Measurements from ENCODE around the gene MYO9B.

Gene MYO9B

DNA sequence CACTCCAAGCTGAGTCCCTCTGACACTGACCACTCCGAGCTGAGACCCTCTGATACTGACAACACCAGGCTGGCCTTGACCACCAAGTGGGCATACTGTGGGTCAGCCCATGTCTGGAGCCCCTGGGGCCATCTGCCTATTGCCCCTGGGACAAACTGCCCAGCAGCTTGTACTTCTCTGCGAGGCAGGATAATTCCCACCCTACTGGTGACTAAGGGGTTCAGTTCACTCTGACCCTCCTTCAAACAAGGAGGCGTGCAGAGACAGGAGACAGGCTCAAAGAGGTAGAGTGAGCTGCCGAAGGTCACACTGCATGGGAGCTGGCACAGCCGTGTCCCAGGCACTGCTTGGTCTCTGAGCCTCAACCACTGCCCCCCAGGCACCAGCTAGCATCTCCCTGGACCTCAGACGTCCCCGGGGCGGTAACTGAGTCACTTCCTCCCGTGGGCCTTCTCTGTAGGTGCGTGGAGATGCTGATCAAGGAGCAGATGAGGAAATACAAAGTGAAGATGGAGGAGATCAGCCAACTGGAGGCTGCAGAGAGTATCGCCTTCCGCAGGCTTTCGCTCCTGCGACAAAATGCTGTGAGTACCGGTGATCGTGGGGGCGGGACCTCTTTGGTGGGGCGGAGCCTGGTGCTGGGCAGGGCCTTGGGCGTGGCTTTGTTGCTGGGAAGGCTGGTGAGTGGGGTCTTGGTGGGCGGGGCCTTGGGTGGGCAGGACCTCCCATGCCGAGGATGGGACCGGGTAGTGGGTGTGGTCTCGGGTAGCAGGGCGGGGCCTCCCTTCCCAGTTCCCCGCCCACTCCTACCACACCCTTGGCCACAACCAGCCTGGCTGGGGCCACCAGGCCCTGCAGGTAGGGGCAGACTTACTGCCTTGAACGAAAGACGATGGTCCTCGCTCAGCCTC lies 133.8 kb downstream of the MYO9B start:
- Mint-ChIP-seq H3K36me3 (ENCODE audit: low read depth) (peaks cover 99% of the 10 kb centered on the region), H3K4me1 (ENCODE audit: low read depth) (peaks cover 16% of the 10 kb centered on the region), H3K9me3 (no peaks in the 10 kb centered on the region), H3K27me3 (no peaks in the 10 kb centered on the region), H3K4me3 (no peak overlapping the region), H3K27ac (peak overlapping the region; percentile 65)
- intact Hi-C loops (cut with micrococcal nuclease): loop anchor here (5.0 kb wide), 1 partner anchor 73 kb away; the partner anchor contains the start of gene ANKLE1

DNA sequence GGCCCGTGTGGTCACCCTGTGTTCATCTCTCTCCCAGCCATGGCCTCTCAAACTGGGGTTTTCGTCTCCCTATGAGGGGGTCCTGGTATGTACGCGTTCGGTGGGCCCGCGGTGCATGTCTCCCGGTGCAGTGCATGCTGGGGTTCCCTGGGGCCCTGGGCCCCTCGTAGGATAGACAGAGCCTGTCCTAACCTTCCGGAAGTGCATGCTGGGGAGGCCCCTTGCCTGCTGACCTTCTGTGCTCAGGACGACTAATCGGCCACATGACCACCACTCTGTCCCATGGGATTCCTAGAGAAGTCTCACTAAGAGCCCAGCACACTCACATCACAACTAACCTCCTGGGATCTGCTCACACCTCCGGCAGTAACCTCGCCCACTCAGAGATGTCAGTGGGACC lies 134.7 kb downstream of the MYO9B start:
- H3K27me3 Mint-ChIP-seq: no peaks in the 10 kb centered on the region
- no peak overlapping the region for H3K4me3 Mint-ChIP-seq
- H3K9me3 Mint-ChIP-seq: no peaks in the 10 kb centered on the region
- H3K36me3 Mint-ChIP-seq (ENCODE audit: low read depth): peaks cover 90% of the 10 kb centered on the region
- H3K27ac Mint-ChIP-seq: peak overlapping the region; percentile 65
- intact Hi-C loops (cut with micrococcal nuclease): no loop called here
- peaks cover 20% of the 10 kb centered on the region for H3K4me1 Mint-ChIP-seq (ENCODE audit: low read depth)

DNA sequence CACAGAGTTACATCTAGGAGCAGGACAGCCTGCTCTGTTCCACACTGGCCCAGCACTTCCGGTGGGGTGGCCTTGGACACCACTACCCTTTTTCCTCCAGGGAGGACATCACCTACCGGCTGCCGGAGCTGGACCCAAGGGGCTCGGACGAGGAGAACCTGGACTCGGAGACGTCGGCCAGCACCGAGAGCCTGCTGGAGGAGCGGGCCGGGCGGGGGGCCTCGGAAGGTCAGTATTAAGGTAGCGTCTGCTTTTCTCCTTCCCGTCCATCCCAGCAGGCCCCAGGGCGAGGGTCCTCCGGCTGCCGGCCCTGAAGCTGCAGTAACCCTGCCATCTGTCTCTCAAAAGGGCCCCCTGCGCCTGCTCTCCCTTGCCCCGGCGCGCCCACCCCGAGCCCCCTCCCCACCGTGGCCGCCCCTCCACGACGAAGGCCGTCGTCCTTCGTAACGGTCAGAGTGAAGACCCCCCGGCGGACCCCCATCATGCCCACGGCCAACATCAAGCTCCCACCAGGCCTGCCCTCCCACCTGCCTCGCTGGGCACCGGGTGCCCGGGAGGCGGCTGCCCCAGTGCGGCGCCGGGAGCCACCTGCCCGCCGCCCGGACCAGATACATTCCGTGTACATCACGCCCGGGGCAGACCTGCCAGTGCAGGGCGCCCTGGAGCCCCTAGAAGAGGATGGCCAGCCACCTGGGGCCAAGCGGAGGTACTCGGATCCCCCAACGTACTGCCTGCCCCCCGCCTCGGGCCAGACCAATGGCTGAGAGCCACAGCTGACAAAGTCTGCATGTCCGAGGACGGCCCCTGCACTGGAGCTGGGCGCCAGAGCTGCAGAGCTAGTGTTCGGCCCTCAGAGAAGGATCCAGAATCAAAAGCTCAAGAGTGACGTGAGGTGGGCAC lies 136.2 kb downstream of the MYO9B start:
- Mint-ChIP-seq H3K9me3 (no peaks in the 10 kb centered on the region), H3K27ac (no peak overlapping the region), H3K4me3 (no peak overlapping the region), H3K27me3 (no peaks in the 10 kb centered on the region), H3K36me3 (ENCODE audit: low read depth) (peaks cover 79% of the 10 kb centered on the region), H3K4me1 (ENCODE audit: low read depth) (peaks cover 29% of the 10 kb centered on the region)
- intact Hi-C loops (cut with micrococcal nuclease): no loop called here

DNA sequence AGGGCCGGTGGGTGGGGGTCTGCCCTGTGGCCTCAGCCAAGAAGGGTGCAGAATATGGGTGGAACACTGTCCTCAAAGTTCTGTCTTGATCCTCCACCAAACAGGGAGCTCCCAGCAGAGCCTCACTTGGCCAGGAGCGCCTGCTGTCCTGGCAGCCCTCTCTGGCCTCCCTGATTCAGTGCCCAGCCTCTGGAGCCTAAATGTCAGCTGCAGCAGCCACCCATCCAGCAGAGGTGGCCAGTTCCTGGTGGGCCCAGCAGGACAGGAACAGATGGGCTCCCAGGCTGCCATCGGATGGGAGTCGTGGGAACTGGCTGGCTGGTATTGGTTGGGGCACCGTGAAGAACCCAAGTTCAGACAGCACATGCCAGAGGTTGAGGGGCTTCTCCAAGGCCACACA lies 137.8 kb downstream of the MYO9B start:
- H3K4me1 Mint-ChIP-seq (ENCODE audit: low read depth): peaks cover 29% of the 10 kb centered on the region
- no peaks in the 10 kb centered on the region for H3K27me3 Mint-ChIP-seq
- peak overlapping the region; percentile 5 for H3K27ac Mint-ChIP-seq
- intact Hi-C loops (cut with micrococcal nuclease): no loop called here
- no peaks in the 10 kb centered on the region for H3K9me3 Mint-ChIP-seq
- H3K36me3 Mint-ChIP-seq (ENCODE audit: low read depth): peaks cover 81% of the 10 kb centered on the region
- no peak overlapping the region for H3K4me3 Mint-ChIP-seq

DNA sequence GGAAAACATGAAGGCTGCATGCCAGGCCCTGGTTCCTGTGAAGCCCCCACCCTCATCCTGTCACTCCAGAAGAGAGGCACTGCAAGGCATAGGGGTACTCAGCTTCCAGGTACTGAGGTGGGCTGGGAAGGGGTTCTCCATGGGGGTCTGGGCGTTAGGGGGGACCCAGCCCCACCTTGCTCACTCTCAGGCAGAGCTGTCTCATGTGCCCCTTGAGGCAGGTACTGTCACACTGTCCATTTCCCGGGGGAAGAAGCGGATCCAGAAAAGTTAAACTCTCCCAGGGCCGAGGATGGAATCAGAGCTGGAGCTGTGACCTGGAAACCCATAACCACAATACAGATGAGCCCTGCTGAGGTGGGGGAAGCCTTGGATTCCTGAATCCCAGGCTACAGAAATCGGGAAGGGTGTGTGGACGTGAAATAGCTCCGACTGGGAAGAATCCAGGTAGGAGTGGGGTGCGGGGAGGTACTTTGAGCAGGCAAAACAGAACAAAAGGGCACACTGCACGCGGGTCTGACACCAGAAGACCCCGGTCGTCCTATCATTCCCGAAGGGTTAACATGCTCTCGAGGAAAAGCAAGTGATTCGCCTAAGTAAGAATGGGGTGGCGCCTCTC lies 139.0 kb downstream of the MYO9B start:
- intact Hi-C loops (cut with micrococcal nuclease): loop anchor here (2.0 kb wide), 1 partner anchor 52 kb away; the partner anchor contains the start of gene BABAM1
- Mint-ChIP-seq H3K9me3 (no peaks in the 10 kb centered on the region), H3K27me3 (no peaks in the 10 kb centered on the region), H3K27ac (peak overlapping the region; percentile 96), H3K36me3 (ENCODE audit: low read depth) (peaks cover 81% of the 10 kb centered on the region), H3K4me3 (peak overlapping the region; percentile 79), H3K4me1 (ENCODE audit: low read depth) (peaks cover 25% of the 10 kb centered on the region)

DNA sequence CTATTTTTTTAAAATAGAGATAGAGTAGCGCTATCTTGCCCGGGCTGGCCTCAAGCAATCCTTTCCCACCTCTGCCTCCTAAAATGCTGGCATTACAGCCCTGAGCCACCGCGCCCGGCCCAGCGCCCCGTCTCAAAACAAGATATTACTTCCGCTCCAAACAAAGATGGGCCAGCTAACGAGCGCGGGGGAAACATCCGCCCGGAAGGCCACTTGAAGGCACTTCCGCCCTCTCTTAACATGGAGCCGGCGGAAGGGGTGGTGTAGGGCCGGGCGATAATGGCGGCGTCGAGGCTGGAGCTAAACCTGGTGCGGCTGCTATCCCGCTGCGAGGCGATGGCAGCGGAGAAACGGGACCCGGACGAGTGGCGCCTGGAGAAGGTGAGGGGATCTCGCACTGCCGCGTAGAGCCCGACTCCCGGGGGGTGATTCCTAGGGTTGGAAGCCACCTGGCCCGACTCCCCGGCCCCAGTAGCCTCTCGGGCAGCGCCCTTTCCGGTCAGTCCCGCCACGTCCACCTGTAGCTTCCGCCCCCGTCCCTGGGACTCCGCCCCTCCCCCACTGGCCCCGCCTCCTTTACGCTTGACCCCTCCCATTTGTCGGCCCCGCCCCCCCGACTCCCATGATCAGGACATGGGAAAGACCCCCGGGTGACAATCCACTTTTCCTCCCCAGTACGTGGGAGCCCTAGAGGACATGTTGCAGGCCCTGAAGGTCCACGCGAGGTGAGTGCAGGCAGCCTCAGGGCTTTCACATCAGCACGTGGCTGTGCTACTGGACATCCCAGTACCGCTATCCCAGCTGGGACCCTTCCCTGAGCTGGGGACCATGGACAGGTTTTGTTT lies 139.8 kb downstream of the MYO9B start, which contains the start of gene USE1:
TSS of gene USE1 (plus strand) at position 231 of the 845 bp plus-strand sequence. CDS start at position 280, 49 bp downstream.
- Mint-ChIP-seq H3K36me3 (ENCODE audit: low read depth) (peaks cover 76% of the 10 kb centered on the region), H3K4me3 (peak within 1 kb of the TSS; percentile 79), H3K4me1 (ENCODE audit: low read depth) (peaks cover 31% of the 10 kb centered on the region), H3K9me3 (no peaks in the 10 kb centered on the region), H3K27me3 (no peaks in the 10 kb centered on the region), H3K27ac (peak within 1 kb of the TSS; percentile 96)
- intact Hi-C loops (cut with micrococcal nuclease): loop anchor here (2.0 kb wide), 1 partner anchor 51 kb away; the partner anchor contains the start of gene BABAM1

DNA sequence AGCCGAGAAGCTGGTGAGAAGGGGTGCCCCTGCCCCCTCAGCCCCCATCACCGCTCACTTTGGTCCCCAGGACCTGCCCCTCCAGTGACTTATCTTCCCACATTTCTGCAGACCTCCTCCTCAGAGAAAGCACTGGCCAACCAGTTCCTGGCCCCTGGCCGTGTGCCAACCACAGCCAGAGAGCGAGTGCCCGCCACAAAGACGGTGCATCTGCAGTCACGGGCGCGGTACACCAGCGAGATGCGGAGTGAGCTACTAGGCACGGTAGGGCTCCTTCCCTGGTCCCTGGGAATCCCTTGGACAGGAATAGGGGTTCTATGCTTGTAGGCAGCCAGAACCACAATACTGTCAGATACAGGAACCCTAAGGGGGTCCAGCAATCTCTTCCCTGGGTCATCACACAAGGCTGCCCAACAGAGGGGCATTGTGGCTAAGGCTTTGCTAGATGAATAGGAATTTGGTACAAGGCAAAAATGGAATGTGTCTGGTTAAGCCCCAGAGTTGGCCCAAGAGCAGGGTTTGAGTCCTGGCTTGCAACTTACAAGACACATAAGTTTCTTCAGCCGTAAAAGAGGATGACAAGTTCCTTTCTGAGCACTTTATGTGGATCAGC lies 140.6 kb downstream of the MYO9B start:
- intact Hi-C loops (cut with micrococcal nuclease): no loop called here
- peaks cover 36% of the 10 kb centered on the region for H3K4me1 Mint-ChIP-seq (ENCODE audit: low read depth)
- peak overlapping the region; percentile 96 for H3K27ac Mint-ChIP-seq
- no peaks in the 10 kb centered on the region for H3K9me3 Mint-ChIP-seq
- H3K4me3 Mint-ChIP-seq: peak overlapping the region; percentile 79
- H3K36me3 Mint-ChIP-seq (ENCODE audit: low read depth): peaks cover 68% of the 10 kb centered on the region
- no peaks in the 10 kb centered on the region for H3K27me3 Mint-ChIP-seq

DNA sequence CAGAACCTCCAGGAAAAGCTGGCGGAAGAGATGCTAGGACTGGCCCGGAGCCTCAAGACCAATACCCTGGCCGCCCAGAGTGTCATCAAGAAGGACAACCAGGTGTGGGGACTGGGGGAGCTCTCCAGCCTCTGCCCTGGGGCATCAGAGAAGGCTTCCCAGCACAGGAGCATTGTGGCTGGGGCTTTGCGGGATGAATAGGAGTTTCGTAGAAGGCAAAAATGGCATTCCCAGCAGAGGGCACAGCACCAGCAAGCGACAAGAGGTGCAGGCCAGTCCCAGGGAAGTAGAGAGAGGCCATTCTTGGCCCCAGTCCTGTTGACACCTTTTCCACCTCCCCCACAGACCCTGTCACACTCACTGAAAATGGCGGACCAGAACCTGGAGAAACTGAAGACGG lies 143.7 kb downstream of the MYO9B start:
- intact Hi-C loops (cut with micrococcal nuclease): no loop called here

DNA sequence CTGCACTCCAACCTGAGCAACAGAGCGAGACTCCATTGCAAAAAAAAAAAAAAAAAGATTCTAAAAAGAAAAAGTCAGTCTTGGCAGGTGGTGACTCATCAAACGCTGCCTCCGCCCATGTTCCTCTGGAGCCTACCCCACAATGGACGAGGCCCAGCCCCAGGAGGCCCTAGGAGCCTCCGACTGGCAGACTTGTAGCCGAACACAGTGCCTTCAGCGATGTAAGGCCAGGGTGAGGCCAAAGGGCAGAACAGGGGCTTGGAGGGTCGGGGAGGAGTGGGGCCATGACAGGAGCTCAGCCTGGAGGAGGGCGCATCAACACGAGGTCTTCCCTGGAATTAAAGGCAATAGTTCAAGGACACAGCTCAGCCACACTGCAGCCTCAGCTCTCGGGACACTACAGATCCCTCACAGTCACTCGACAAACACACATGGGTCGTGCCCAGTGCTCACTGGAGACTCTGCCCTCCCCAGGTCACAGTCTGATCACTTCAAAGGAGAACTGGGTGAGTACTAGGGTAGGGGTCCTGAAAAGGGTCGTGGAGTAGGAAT lies 144.7 kb downstream of the MYO9B start:
- Mint-ChIP-seq H3K27ac (peak overlapping the region; percentile 51), H3K4me3 (no peak overlapping the region), H3K36me3 (ENCODE audit: low read depth) (peaks cover 36% of the 10 kb centered on the region), H3K27me3 (no peaks in the 10 kb centered on the region), H3K4me1 (ENCODE audit: low read depth) (peaks cover 41% of the 10 kb centered on the region), H3K9me3 (no peaks in the 10 kb centered on the region)
- intact Hi-C loops (cut with micrococcal nuclease): no loop called here

More for the DNA sequence above, 143.7 kb downstream of the MYO9B start:
- Mint-ChIP-seq H3K27me3 (no peaks in the 10 kb centered on the region), H3K9me3 (no peaks in the 10 kb centered on the region), H3K4me3 (no peak overlapping the region), H3K4me1 (ENCODE audit: low read depth) (peaks cover 46% of the 10 kb centered on the region), H3K27ac (peak overlapping the region; percentile 51), H3K36me3 (ENCODE audit: low read depth) (peaks cover 37% of the 10 kb centered on the region)

DNA sequence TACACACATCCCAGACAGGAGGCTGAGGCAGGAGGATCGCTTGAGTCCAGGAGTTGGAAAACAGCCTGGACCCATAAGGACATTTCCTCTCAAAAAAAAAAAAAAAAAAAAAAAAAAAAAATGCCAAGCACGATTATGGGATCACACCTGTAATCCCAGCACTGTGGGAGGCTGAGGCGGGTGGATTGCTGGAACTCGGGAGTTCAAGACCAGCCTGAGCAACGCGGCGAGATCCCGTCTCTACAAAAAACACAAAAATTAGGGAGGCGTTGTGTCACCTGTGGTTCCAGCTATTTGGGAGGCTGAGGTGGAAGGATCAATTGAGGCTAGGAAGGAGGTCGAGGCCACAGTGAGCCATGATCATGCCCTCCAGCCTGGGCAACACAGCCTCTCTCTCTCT lies 149.5 kb downstream of the MYO9B start:
- Mint-ChIP-seq H3K36me3 (ENCODE audit: low read depth) (peaks cover 35% of the 10 kb centered on the region), H3K27me3 (no peaks in the 10 kb centered on the region), H3K27ac (no peak overlapping the region), H3K4me3 (no peak overlapping the region), H3K4me1 (ENCODE audit: low read depth) (peaks cover 35% of the 10 kb centered on the region), H3K9me3 (no peaks in the 10 kb centered on the region)
- intact Hi-C loops (cut with micrococcal nuclease): loop anchor here (5.0 kb wide), 1 partner anchor 328 kb away; no protein-coding TSS in a partner anchor

DNA sequence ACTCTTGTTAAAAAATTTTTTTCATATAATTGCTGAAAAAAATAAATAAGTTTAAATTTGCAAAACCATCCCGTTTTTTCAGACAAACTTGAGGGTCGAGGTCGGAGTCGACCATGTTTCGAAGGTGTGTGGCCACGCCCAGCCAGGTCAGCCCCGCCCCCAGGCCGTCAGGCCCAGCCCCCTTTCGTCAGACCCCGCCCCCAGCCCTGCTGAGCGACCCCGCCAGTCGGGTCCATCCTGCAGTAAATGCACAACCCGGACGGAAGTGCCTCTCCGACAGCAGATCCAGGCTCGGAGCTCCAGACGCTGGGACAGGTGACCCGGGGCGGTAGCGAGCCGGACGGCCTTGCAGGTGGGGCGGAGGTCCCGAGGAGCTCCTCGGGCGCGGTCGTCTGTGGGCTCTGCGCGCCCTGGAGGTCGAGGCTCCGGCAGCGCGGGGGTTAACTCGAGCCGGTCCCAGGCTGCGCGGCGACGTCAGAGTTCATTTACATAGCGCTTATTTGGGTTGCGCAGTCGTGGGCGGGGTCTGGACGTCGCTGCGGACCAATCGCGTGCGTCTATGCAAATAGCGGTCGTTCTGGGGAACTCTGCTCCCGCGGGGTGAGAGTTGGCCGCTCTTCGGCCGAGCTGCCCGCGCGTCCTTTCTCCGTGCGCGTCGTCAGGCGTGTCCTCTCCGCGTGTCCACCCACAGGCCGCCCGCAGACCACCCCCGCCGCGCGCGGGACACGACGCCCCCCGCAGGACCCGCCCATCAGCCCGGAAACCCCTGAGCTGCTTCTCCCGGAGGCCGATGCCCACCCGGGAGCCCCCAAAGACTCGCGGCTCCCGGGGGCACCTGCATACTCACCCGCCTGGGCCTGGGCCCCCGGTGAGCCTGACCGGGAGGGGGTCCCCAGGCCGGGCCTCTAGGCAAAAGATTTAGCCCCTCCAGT lies 150.7 kb downstream of the MYO9B start, which contains the start of gene OCEL1:
TSS of gene OCEL1 (plus strand) at position 225 of the 932 bp plus-strand sequence. CDS start at position 247, 22 bp downstream.
- Mint-ChIP-seq H3K4me1 (ENCODE audit: low read depth) (peaks cover 27% of the 10 kb centered on the region), H3K9me3 (no peaks in the 10 kb centered on the region), H3K27ac (peak within 1 kb of the TSS; percentile 90), H3K36me3 (ENCODE audit: low read depth) (peaks cover 47% of the 10 kb centered on the region), H3K27me3 (no peaks in the 10 kb centered on the region), H3K4me3 (peak within 1 kb of the TSS; percentile 81)
- intact Hi-C loops (cut with micrococcal nuclease): loop anchor here (1.0 to 5.0 kb wide), 2 partner anchors 151 to 329 kb away; partner anchors contain the start of genes HAUS8 and MYO9B
